ENCODE measurements around the gene TMBIM4. TPM values are rescaled to one million over a fixed set of nuclear protein-coding genes. Genes with fewer than 3 reads are reported as not detected.
"Not testable (repeated sequence)": the region's sequence is repeated elsewhere in the genome, so short reads cannot be mapped to it uniquely, and the experiment has no call there.

Gene TMBIM4, protein sequence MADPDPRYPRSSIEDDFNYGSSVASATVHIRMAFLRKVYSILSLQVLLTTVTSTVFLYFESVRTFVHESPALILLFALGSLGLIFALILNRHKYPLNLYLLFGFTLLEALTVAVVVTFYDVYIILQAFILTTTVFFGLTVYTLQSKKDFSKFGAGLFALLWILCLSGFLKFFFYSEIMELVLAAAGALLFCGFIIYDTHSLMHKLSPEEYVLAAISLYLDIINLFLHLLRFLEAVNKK
- total RNA-seq (2014; rRNA removed) (36.3 and 63.2 TPM in 2 replicates), Bru-seq, nascent RNA (percentile 84 among the genes with signal in this experiment), BruChase-seq, experiment 1, labeled RNA remaining after a 6-hour chase (percentile 74 among the genes with signal in this experiment), BruChase-seq, experiment 2, labeled RNA remaining after a 2-hour chase (percentile 84 among the genes with signal in this experiment)
- long read RNA-seq, transcript TMBIM4-202 (7 exons, 2,952 nt), result major isoform, 117 of 131 reads
- long read RNA-seq, partial matches to known transcripts, result 0 of 131 reads
- long read RNA-seq, other reads (novel, unspliced or antisense), result 8 of 131 reads

DNA sequence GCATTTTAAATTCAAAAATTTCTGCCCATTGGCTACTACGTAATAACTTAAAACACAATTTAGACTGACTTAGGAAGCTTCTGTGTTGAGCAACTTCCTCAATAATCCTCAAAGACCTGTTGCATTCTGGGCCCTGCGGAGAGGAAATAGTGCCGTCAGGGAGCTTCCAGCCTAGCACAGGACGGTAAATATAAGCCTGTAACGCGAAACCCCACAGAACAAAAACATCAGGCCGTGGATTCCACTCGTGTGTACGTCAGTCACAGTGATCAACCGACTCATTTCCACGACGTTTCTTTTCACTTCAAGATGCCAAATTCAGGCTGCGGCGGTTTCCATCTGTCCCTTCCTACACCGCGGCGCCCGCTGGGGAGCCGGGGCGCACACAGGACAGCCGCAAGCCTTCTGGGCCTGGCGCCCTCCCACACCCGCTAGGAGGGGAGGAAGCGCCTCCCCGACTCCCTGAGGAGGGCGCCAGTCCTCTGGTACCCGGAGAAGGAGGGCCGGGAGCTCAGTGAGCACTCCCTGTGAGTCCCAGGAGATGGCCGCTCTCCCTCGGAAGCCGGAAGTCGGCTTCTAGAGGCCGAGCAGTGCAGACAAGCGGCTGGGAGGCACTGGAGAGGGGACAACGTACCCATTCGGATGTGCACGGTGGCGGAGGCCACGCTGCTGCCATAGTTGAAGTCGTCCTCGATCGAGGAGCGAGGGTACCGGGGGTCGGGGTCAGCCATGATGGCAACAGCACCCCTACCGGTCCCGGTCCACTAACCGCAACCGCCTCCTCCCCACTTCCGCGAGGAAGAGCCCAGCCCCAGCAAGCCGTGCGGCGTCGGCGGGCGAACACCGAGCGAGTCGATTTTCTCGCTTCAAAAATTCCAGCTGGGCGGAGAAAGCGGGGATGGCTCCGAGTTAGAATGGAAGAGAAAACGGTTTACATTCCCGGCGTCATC lies at the start of gene TMBIM4:
TSS of gene TMBIM4 (minus strand) at position 776 of the 950 bp plus-strand sequence. CDS start at position 731, 45 bp downstream.
- ATAC-seq (peak; percentile 85), DNase-seq (peak; percentile 82)
- POLR2A ChIA-PET (ENCODE audit: unreplicated experiment), result interaction anchor here (0.5 to 1.4 kb wide), 10 partner anchors 11 to 1368 kb away, joined by 3 to 12 read pairs (median 4); partner anchors contain the start of gene HELB
- Histone ChIP-seq H3K27ac (ENCODE audit: low read length) (peak within 1 kb of the TSS; percentile 95), H3K27me3 (ENCODE audit: low read length) (no peaks in the 10 kb centered on the region), H2AFZ (ENCODE audit: low read length) (peak within 1 kb of the TSS; percentile 91), H3K9me2 (replicated peaks; ENCODE audit: low read length) (no peaks in the 10 kb centered on the region), H3K36me3 (ENCODE audit: low read depth, low read length) (peaks cover 7% of the 10 kb centered on the region; the same call in 1 of the 2 replicates), H3F3A (ENCODE audit: low read length, unreplicated experiment) (no peaks in the 10 kb centered on the region), H3K9ac (ENCODE audit: low read length) (peak within 1 kb of the TSS; percentile 90), H3K79me2 (ENCODE audit: low read length) (peaks cover 47% of the 10 kb centered on the region), H3K4me3 (ENCODE audit: low read length) (peak within 1 kb of the TSS; percentile 89), H3K9me3 (ENCODE audit: low read length) (no peaks in the 10 kb centered on the region), H4K20me1 (ENCODE audit: low read length) (no peaks in the 10 kb centered on the region), H3K4me2 (ENCODE audit: low read length) (peak within 1 kb of the TSS; percentile 99), H3K4me1 (ENCODE audit: insufficient read depth, low read length) (peaks cover 9% of the 10 kb centered on the region)
- TSS peak; percentile 95 for BruUV-seq (replicated peaks)
- intact Hi-C loops (cut with micrococcal nuclease), result loop anchor here (2.0 kb wide), 1 partner anchor 15 kb away; no protein-coding TSS in a partner anchor
- CTCF ChIA-PET, result interaction anchor here (0.7 to 1.7 kb wide), 4 partner anchors 24 to 100 kb away, joined by 3 to 12 read pairs (median 3); partner anchors contain the start of gene LLPH
- TF ChIP-seq, protein P1, sequence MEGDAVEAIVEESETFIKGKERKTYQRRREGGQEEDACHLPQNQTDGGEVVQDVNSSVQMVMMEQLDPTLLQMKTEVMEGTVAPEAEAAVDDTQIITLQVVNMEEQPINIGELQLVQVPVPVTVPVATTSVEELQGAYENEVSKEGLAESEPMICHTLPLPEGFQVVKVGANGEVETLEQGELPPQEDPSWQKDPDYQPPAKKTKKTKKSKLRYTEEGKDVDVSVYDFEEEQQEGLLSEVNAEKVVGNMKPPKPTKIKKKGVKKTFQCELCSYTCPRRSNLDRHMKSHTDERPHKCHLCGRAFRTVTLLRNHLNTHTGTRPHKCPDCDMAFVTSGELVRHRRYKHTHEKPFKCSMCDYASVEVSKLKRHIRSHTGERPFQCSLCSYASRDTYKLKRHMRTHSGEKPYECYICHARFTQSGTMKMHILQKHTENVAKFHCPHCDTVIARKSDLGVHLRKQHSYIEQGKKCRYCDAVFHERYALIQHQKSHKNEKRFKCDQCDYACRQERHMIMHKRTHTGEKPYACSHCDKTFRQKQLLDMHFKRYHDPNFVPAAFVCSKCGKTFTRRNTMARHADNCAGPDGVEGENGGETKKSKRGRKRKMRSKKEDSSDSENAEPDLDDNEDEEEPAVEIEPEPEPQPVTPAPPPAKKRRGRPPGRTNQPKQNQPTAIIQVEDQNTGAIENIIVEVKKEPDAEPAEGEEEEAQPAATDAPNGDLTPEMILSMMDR (conservative IDR thresholded peaks at IDR 0.05; ENCODE audit: low read depth, low read length), result peak; percentile 61
- no peak for TF ChIP-seq EZH2 (IDR thresholded peaks at IDR 0.05; ENCODE audit: low read length, unreplicated experiment)
- no peak for TF ChIP-seq EZH2phosphoT487 (IDR thresholded peaks at IDR 0.05; ENCODE audit: borderline replicate concordance, low read length)

DNA sequence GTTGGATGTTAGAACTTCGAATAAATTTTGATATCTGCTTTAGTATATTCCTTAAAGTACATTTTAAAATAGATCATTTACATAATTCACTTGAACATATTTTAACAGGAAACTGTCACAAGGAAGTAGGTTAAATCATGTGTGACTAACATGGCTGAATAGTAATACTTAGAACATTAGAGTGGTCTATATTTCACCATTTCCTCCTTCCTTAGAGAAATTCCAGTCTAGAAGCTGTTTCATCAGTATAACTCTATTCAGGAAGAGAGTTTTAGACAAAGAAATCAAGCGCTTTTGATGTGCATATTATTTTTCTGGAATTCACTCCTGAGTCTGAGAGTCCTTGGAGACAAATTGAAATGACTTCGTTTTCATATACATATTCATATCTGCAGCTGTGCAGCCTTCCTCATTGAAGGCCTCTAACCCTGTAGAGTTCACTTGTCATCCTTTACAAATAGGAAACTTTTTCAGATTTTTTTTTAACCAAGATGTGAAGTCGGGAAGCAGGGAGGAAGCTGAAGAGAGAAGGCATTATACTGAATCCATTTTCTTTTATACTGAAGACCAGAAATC lies 47.6 kb upstream of the TMBIM4 start:
- intact Hi-C loops (cut with micrococcal nuclease), result no loop called here
- TF ChIP-seq, protein P1 (conservative IDR thresholded peaks at IDR 0.05; ENCODE audit: low read depth, low read length), result no peak
- TF ChIP-seq EZH2phosphoT487 (IDR thresholded peaks at IDR 0.05; ENCODE audit: borderline replicate concordance, low read length), result no peak
- no peak overlapping the region for H3K4me3 ChIP-seq (ENCODE audit: low read length)
- no peaks in the 10 kb centered on the region for H3K9me3 ChIP-seq (ENCODE audit: low read length)
- no peaks in the 10 kb centered on the region for H3K79me2 ChIP-seq (ENCODE audit: low read length)
- H4K20me1 ChIP-seq (ENCODE audit: low read length), result no peaks in the 10 kb centered on the region
- H2AFZ ChIP-seq (ENCODE audit: low read length), result no peak overlapping the region
- no peaks in the 10 kb centered on the region for H3K4me1 ChIP-seq (ENCODE audit: insufficient read depth, low read length)
- ChIA-PET CTCF (no interaction called here), POLR2A (ENCODE audit: unreplicated experiment) (no interaction called here)
- no peaks in the 10 kb centered on the region for H3F3A ChIP-seq (ENCODE audit: low read length, unreplicated experiment)
- no TSS peak for BruUV-seq (replicated peaks)
- H3K27ac ChIP-seq (ENCODE audit: low read length), result no peak overlapping the region
- no peak overlapping the region for H3K9ac ChIP-seq (ENCODE audit: low read length)
- no peak for DNase-seq
- no peak overlapping the region for H3K4me2 ChIP-seq (ENCODE audit: low read length)
- no peak for ATAC-seq
- H3K9me2 ChIP-seq (replicated peaks; ENCODE audit: low read length), result no peaks in the 10 kb centered on the region
- peaks cover 36% of the 10 kb centered on the region for H3K27me3 ChIP-seq (ENCODE audit: low read length)
- H3K36me3 ChIP-seq (ENCODE audit: low read depth, low read length), result no peaks in the 10 kb centered on the region

DNA sequence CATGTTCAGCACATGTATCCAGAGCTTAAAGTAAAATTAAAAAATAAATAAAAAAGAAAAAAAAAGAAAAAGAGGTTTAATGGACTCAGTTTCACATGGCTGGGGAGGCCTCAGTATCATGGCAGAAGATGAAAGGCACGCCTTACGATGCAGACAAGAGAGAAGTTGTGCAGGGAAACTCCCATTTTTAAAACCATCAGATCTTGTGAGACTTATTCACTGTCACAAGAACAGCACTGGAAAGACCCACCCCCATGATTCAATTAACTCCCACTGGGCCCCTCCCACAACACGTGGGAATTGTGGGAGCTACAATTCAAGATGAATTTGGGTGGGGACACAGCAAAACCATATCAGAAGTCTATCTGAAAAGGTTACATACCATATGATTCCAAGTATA lies 43.2 kb upstream of the TMBIM4 start:
- H3K9me2 ChIP-seq (replicated peaks; ENCODE audit: low read length); H3K27ac ChIP-seq (ENCODE audit: low read length); POLR2A ChIA-PET (ENCODE audit: unreplicated experiment); H3K9ac ChIP-seq (ENCODE audit: low read length); H3K4me1 ChIP-seq (ENCODE audit: insufficient read depth, low read length); ATAC-seq; H3K9me3 ChIP-seq (ENCODE audit: low read length); H3K36me3 ChIP-seq (ENCODE audit: low read depth, low read length); intact Hi-C loops (cut with micrococcal nuclease); H3F3A ChIP-seq (ENCODE audit: low read length, unreplicated experiment); CTCF ChIA-PET; BruUV-seq (replicated peaks); H3K4me2 ChIP-seq (ENCODE audit: low read length); H3K79me2 ChIP-seq (ENCODE audit: low read length); H4K20me1 ChIP-seq (ENCODE audit: low read length); DNase-seq; H2AFZ ChIP-seq (ENCODE audit: low read length); H3K4me3 ChIP-seq (ENCODE audit: low read length): not testable (repeated sequence)
- peaks cover 65% of the 10 kb centered on the region for H3K27me3 ChIP-seq (ENCODE audit: low read length)

DNA sequence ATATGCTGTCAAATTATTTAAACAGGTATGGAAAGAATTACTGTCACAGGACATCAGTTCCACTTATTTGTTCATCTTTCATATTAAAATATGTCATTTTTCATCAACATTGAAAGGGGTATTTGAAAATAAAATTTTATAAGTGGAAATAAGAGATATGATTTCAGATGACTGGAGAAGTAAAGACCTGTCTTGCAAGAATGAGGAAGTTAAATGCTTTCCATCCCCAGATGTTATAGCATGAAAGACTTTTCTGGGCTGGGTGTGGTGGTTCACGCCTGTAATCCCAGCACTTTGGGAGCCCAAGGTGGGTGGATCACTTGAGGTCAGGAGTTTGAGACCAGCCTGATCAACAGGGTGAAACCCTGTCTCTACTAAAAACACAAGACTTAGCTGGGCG lies 41.8 kb upstream of the TMBIM4 start:
- H3K4me3 ChIP-seq (ENCODE audit: low read length); H3K36me3 ChIP-seq (ENCODE audit: low read depth, low read length); H3K4me2 ChIP-seq (ENCODE audit: low read length); H3K9me2 ChIP-seq (replicated peaks; ENCODE audit: low read length); H3K79me2 ChIP-seq (ENCODE audit: low read length); CTCF ChIA-PET; POLR2A ChIA-PET (ENCODE audit: unreplicated experiment); H3F3A ChIP-seq (ENCODE audit: low read length, unreplicated experiment); H4K20me1 ChIP-seq (ENCODE audit: low read length); BruUV-seq (replicated peaks); ATAC-seq; H3K9ac ChIP-seq (ENCODE audit: low read length); H3K4me1 ChIP-seq (ENCODE audit: insufficient read depth, low read length); intact Hi-C loops (cut with micrococcal nuclease); H3K27ac ChIP-seq (ENCODE audit: low read length); H2AFZ ChIP-seq (ENCODE audit: low read length); DNase-seq; H3K9me3 ChIP-seq (ENCODE audit: low read length): not testable (repeated sequence)
- H3K27me3 ChIP-seq (ENCODE audit: low read length), result peaks cover 61% of the 10 kb centered on the region

Data from PC-3 (cell line).